ENCODE measurements around the gene PAPPA.

Gene PAPPA

GRCh38 chr9:116393198-116393597 is 239.6 kb downstream of the PAPPA start:
- H3K27me3 ChIP-seq (ENCODE audit: insufficient read depth, low read length), result no peaks in the 10 kb centered on the region
- H3K4me3 ChIP-seq (ENCODE audit: low read length), result no peak overlapping the region

GRCh38 chr9:116394070-116394469 is 240.5 kb downstream of the PAPPA start:
- Histone ChIP-seq H2AFZ (ENCODE audit: low read depth, low read length) (no peak overlapping the region), H3K9me3 (ENCODE audit: low read length) (no peaks in the 10 kb centered on the region), H3K27me3 (ENCODE audit: insufficient read depth, low read length) (no peaks in the 10 kb centered on the region), H3K36me3 (ENCODE audit: insufficient read depth, low read length) (peaks cover 12% of the 10 kb centered on the region), H3K4me1 (ENCODE audit: insufficient read depth, low read length) (peaks cover 11% of the 10 kb centered on the region), H3K4me3 (ENCODE audit: low read length) (no peak overlapping the region)

More at GRCh38 chr9:116393198-116393597, 239.6 kb downstream of the PAPPA start:
- H3K4me1 ChIP-seq (ENCODE audit: insufficient read depth, low read length), result peaks cover 11% of the 10 kb centered on the region
- no peaks in the 10 kb centered on the region for H3K9me3 ChIP-seq (ENCODE audit: low read length)
- H2AFZ ChIP-seq (ENCODE audit: low read depth, low read length), result no peak overlapping the region
- peaks cover 12% of the 10 kb centered on the region for H3K36me3 ChIP-seq (ENCODE audit: insufficient read depth, low read length)

GRCh38 chr9:116394894-116395698 is 241.5 kb downstream of the PAPPA start:
- Histone ChIP-seq H3K9me3 (ENCODE audit: low read length) (no peaks in the 10 kb centered on the region), H2AFZ (ENCODE audit: low read depth, low read length) (no peak overlapping the region), H3K36me3 (ENCODE audit: insufficient read depth, low read length) (peaks cover 12% of the 10 kb centered on the region), H3K27me3 (ENCODE audit: insufficient read depth, low read length) (no peaks in the 10 kb centered on the region), H3K4me1 (ENCODE audit: insufficient read depth, low read length) (peaks cover 11% of the 10 kb centered on the region), H3K4me3 (ENCODE audit: low read length) (no peak overlapping the region)

GRCh38 chr9:116395699-116396037 is 242.1 kb downstream of the PAPPA start:
- Histone ChIP-seq H3K4me1 (ENCODE audit: insufficient read depth, low read length) (peaks cover 11% of the 10 kb centered on the region), H3K36me3 (ENCODE audit: insufficient read depth, low read length) (peaks cover 12% of the 10 kb centered on the region), H3K9me3 (ENCODE audit: low read length) (no peaks in the 10 kb centered on the region), H2AFZ (ENCODE audit: low read depth, low read length) (no peak overlapping the region), H3K4me3 (ENCODE audit: low read length) (no peak overlapping the region), H3K27me3 (ENCODE audit: insufficient read depth, low read length) (no peaks in the 10 kb centered on the region)

GRCh38 chr9:116403171-116403570 is 249.6 kb downstream of the PAPPA start:
- Histone ChIP-seq H3K9me3 (ENCODE audit: low read length) (no peaks in the 10 kb centered on the region), H3K27me3 (ENCODE audit: insufficient read depth, low read length) (no peaks in the 10 kb centered on the region), H2AFZ (ENCODE audit: low read depth, low read length) (no peak overlapping the region), H3K4me3 (ENCODE audit: low read length) (no peak overlapping the region), H3K4me1 (ENCODE audit: insufficient read depth, low read length) (no peaks in the 10 kb centered on the region), H3K36me3 (ENCODE audit: insufficient read depth, low read length) (no peaks in the 10 kb centered on the region)

- Histone ChIP-seq H2AFZ (ENCODE audit: low read depth, low read length) (no peak overlapping the region), H3K4me1 (ENCODE audit: insufficient read depth, low read length) (no peaks in the 10 kb centered on the region), H3K4me3 (ENCODE audit: low read length) (no peak overlapping the region), H3K9me3 (ENCODE audit: low read length) (no peaks in the 10 kb centered on the region), H3K36me3 (ENCODE audit: insufficient read depth, low read length) (no peaks in the 10 kb centered on the region), H3K27me3 (ENCODE audit: insufficient read depth, low read length) (no peaks in the 10 kb centered on the region)
Observed at GRCh38 chr9:116404228-116404627, 250.6 kb downstream of the PAPPA start.

GRCh38 chr9:116405321-116405720 is 251.7 kb downstream of the PAPPA start:
- Histone ChIP-seq H3K9me3 (ENCODE audit: low read length) (no peaks in the 10 kb centered on the region), H2AFZ (ENCODE audit: low read depth, low read length) (no peak overlapping the region), H3K27me3 (ENCODE audit: insufficient read depth, low read length) (no peaks in the 10 kb centered on the region), H3K36me3 (ENCODE audit: insufficient read depth, low read length) (no peaks in the 10 kb centered on the region), H3K4me3 (ENCODE audit: low read length) (no peak overlapping the region), H3K4me1 (ENCODE audit: insufficient read depth, low read length) (no peaks in the 10 kb centered on the region)

GRCh38 chr9:116406469-116406868 is 252.9 kb downstream of the PAPPA start:
- Histone ChIP-seq H3K4me1 (ENCODE audit: insufficient read depth, low read length) (no peaks in the 10 kb centered on the region), H3K27me3 (ENCODE audit: insufficient read depth, low read length) (no peaks in the 10 kb centered on the region), H3K9me3 (ENCODE audit: low read length) (no peaks in the 10 kb centered on the region), H2AFZ (ENCODE audit: low read depth, low read length) (no peak overlapping the region), H3K36me3 (ENCODE audit: insufficient read depth, low read length) (no peaks in the 10 kb centered on the region), H3K4me3 (ENCODE audit: low read length) (no peak overlapping the region)

GRCh38 chr9:116409129-116409528 is 255.5 kb downstream of the PAPPA start:
- Histone ChIP-seq H3K9me3 (ENCODE audit: low read length) (no peaks in the 10 kb centered on the region), H2AFZ (ENCODE audit: low read depth, low read length) (no peak overlapping the region), H3K4me3 (ENCODE audit: low read length) (no peak overlapping the region), H3K27me3 (ENCODE audit: insufficient read depth, low read length) (no peaks in the 10 kb centered on the region), H3K36me3 (ENCODE audit: insufficient read depth, low read length) (no peaks in the 10 kb centered on the region), H3K4me1 (ENCODE audit: insufficient read depth, low read length) (no peaks in the 10 kb centered on the region)

- Histone ChIP-seq H3K4me3 (ENCODE audit: low read length) (no peak overlapping the region), H3K27me3 (ENCODE audit: insufficient read depth, low read length) (no peaks in the 10 kb centered on the region), H2AFZ (ENCODE audit: low read depth, low read length) (no peak overlapping the region), H3K9me3 (ENCODE audit: low read length) (no peaks in the 10 kb centered on the region), H3K36me3 (ENCODE audit: insufficient read depth, low read length) (no peaks in the 10 kb centered on the region), H3K4me1 (ENCODE audit: insufficient read depth, low read length) (no peaks in the 10 kb centered on the region)
Observed at GRCh38 chr9:116409638-116410037, 256.0 kb downstream of the PAPPA start.

GRCh38 chr9:116411506-116411905 is 257.9 kb downstream of the PAPPA start:
- no peaks in the 10 kb centered on the region for H3K36me3 ChIP-seq (ENCODE audit: insufficient read depth, low read length)
- H3K4me1 ChIP-seq (ENCODE audit: insufficient read depth, low read length), result no peaks in the 10 kb centered on the region
- no peaks in the 10 kb centered on the region for H3K27me3 ChIP-seq (ENCODE audit: insufficient read depth, low read length)
- no peak overlapping the region for H2AFZ ChIP-seq (ENCODE audit: low read depth, low read length)
- no peaks in the 10 kb centered on the region for H3K9me3 ChIP-seq (ENCODE audit: low read length)
- H3K4me3 ChIP-seq (ENCODE audit: low read length), result no peak overlapping the region

- Histone ChIP-seq H2AFZ (ENCODE audit: low read depth, low read length) (no peak overlapping the region), H3K9me3 (ENCODE audit: low read length) (no peaks in the 10 kb centered on the region), H3K27me3 (ENCODE audit: insufficient read depth, low read length) (no peaks in the 10 kb centered on the region), H3K4me1 (ENCODE audit: insufficient read depth, low read length) (no peaks in the 10 kb centered on the region), H3K4me3 (ENCODE audit: low read length) (no peak overlapping the region), H3K36me3 (ENCODE audit: insufficient read depth, low read length) (no peaks in the 10 kb centered on the region)
Observed at GRCh38 chr9:116414374-116414773, 260.8 kb downstream of the PAPPA start.

GRCh38 chr9:116416421-116416820 is 262.8 kb downstream of the PAPPA start:
- H3K4me3 ChIP-seq (ENCODE audit: low read length), result no peak overlapping the region
- no peaks in the 10 kb centered on the region for H3K27me3 ChIP-seq (ENCODE audit: insufficient read depth, low read length)
- no peaks in the 10 kb centered on the region for H3K9me3 ChIP-seq (ENCODE audit: low read length)
- H3K4me1 ChIP-seq (ENCODE audit: insufficient read depth, low read length), result no peaks in the 10 kb centered on the region
- H2AFZ ChIP-seq (ENCODE audit: low read depth, low read length), result no peak overlapping the region
- no peaks in the 10 kb centered on the region for H3K36me3 ChIP-seq (ENCODE audit: insufficient read depth, low read length)

- H3K36me3 ChIP-seq (ENCODE audit: insufficient read depth, low read length), result no peaks in the 10 kb centered on the region
- no peak overlapping the region for H2AFZ ChIP-seq (ENCODE audit: low read depth, low read length)
- H3K4me1 ChIP-seq (ENCODE audit: insufficient read depth, low read length), result no peaks in the 10 kb centered on the region
- no peak overlapping the region for H3K4me3 ChIP-seq (ENCODE audit: low read length)
- no peaks in the 10 kb centered on the region for H3K27me3 ChIP-seq (ENCODE audit: insufficient read depth, low read length)
- no peaks in the 10 kb centered on the region for H3K9me3 ChIP-seq (ENCODE audit: low read length)
Observed at GRCh38 chr9:116417464-116417863, 263.9 kb downstream of the PAPPA start.

All from neuron (in vitro differentiated cells).